ENCODE measurements around the gene IL21R. TPM values are rescaled to one million over a fixed set of nuclear protein-coding genes. Genes with fewer than 3 reads are reported as not detected.

Gene IL21R
- total and polyA plus RNA-seq, 10 of the 15 experiments (the other 5 are each of a cell fraction or from before 2014, with no cell fraction given) = 5.3 to 138 (median 82.5) TPM

DNA sequence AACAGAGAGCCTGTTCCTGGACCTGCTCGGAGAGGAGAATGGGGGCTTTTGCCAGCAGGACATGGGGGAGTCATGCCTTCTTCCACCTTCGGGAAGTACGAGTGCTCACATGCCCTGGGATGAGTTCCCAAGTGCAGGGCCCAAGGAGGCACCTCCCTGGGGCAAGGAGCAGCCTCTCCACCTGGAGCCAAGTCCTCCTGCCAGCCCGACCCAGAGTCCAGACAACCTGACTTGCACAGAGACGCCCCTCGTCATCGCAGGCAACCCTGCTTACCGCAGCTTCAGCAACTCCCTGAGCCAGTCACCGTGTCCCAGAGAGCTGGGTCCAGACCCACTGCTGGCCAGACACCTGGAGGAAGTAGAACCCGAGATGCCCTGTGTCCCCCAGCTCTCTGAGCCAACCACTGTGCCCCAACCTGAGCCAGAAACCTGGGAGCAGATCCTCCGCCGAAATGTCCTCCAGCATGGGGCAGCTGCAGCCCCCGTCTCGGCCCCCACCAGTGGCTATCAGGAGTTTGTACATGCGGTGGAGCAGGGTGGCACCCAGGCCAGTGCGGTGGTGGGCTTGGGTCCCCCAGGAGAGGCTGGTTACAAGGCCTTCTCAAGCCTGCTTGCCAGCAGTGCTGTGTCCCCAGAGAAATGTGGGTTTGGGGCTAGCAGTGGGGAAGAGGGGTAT, 39.3 kb upstream of the IL21R start:
- Histone ChIP-seq H4K20me1 (ENCODE audit: control insufficient read depth, insufficient read depth) (no peaks in the 10 kb centered on the region), H3K36me3 (ENCODE audit: control insufficient read depth in 2 of 2, insufficient read depth in 2 of 2, low read length in 1 of 2) (peaks cover 0 to 29% of the 10 kb centered on the region in 2 experiments; a peak in 3 of 4 replicates), H3K9ac (ENCODE audit: control insufficient read depth, insufficient read depth, low read length) (no peak overlapping the region), H3K27me3 (replicated peaks in 1 of 2; ENCODE audit: control insufficient read depth in 2 of 2, insufficient read depth in 2 of 2, low read length in 1 of 2) (no peaks in the 10 kb centered on the region), H3K9me3 (replicated peaks; ENCODE audit: control insufficient read depth, insufficient read depth, low read length) (no peaks in the 10 kb centered on the region), H3K27ac (ENCODE audit: control insufficient read depth, insufficient read depth) (no peak overlapping the region), H2AFZ (ENCODE audit: control insufficient read depth, low read depth, low read length) (no peak overlapping the region), H3K79me2 (ENCODE audit: control insufficient read depth, insufficient read depth, low read length) (no peaks in the 10 kb centered on the region), H3K4me3 (no peak overlapping the region), H3K4me2 (ENCODE audit: control insufficient read depth, insufficient read depth) (no peak overlapping the region), H3K4me1 (ENCODE audit: control insufficient read depth, insufficient read depth, low read length) (peaks cover 16% of the 10 kb centered on the region)
- FAIRE-seq (no peak), DNase-seq (ENCODE audit: low read depth, low spot score) (no peak), ATAC-seq (no peak)
- WGBS (ENCODE audit: insufficient coverage, insufficient replicate concordance, low lambda C conversion rate, missing lambda C conversion rate) = 93% methylated on average over 16 of the region's 16 CpGs
- intact Hi-C loops (cut with micrococcal nuclease; ENCODE audit: unreplicated experiment) (no loop called here), in situ Hi-C loops (cut with MboI) (loop anchor here (25.0 kb wide), 1 partner anchor 1525 kb away; no protein-coding TSS in a partner anchor)
- no TSS peak for BruUV-seq (replicated peaks)
- ChIA-PET CTCF (interaction anchor here (3.6 kb wide), 1 partner anchor 128 kb away, joined by 17 read pairs; no protein-coding TSS in a partner anchor), SMC1A (ENCODE audit: uncharacterized antibody, unreplicated experiment) (no interaction called here), RAD21 (ENCODE audit: unreplicated experiment) (no interaction called here), POLR2A (interaction anchor here (0.6 kb wide), 1 partner anchor 128 kb away, joined by 3 read pairs; no protein-coding TSS in a partner anchor)
- TF ChIP-seq NFXL1 (IDR thresholded peaks at IDR 0.05; ENCODE audit: borderline replicate concordance) = no peak
- TF ChIP-seq NKRF (conservative IDR thresholded peaks at IDR 0.05) = no peak
- TF ChIP-seq BCL3 (IDR thresholded peaks at IDR 0.05; ENCODE audit: borderline replicate concordance, insufficient read depth, low read depth, low read length, poor library complexity, severe bottlenecking) = no peak
- TF ChIP-seq SUPT20H (IDR thresholded peaks at IDR 0.05; ENCODE audit: borderline replicate concordance, control insufficient read depth, low read depth, low read length) = no peak
- TF ChIP-seq YY1 (IDR thresholded peaks at IDR 0.05; ENCODE audit: low read depth, low read length) = no peak
- TF ChIP-seq SP1 (IDR thresholded peaks at IDR 0.05; ENCODE audit: low read depth, low read length) = no peak
- no peak for TF ChIP-seq TBL1XR1 (IDR thresholded peaks at IDR 0.05; ENCODE audit: low read depth, low read length)
- no peak for TF ChIP-seq ATF7 (IDR thresholded peaks at IDR 0.05; ENCODE audit: low read depth)
- no peak for TF ChIP-seq NFYA (IDR thresholded peaks at IDR 0.05; ENCODE audit: borderline replicate concordance, low read depth, low read length)
- no peak for TF ChIP-seq STAT3 (IDR thresholded peaks at IDR 0.05; ENCODE audit: low read depth, low read length)
- no peak for TF ChIP-seq CHD1 (IDR thresholded peaks at IDR 0.05; ENCODE audit: low read depth, low read length)
- TF ChIP-seq ZNF592 (IDR thresholded peaks at IDR 0.05) = no peak
- no peak for TF ChIP-seq NFIC (IDR thresholded peaks at IDR 0.05; ENCODE audit: low read depth, low read length)
- no peak for TF ChIP-seq PAX8 (IDR thresholded peaks at IDR 0.05)
- TF ChIP-seq RB1 (IDR thresholded peaks at IDR 0.05; ENCODE audit: borderline replicate concordance) = no peak
- no peak for TF ChIP-seq POLR2AphosphoS2 (IDR thresholded peaks at IDR 0.05; ENCODE audit: low read depth, low read length)
